Stimulated activated CD4-positive, alpha-beta T cell treated with anti-CD3 and anti-CD28 coated beads, TNF-alpha, amount 100 ng/mL, for 48 hours (primary cell): ENCODE data around the gene KCNH1.

Experiments used
- DNase-seq, 3 donors: peaks; one replicate each; pipeline ENCODE4 v3.0.0-alpha.2; 2020; ENCODE audit warnings: low read depth in 3 of 3

The KCNH1 gene

GRCh38 chr1:211133836-211134669 is at the start of gene KCNH1:
Gene KCNH1 (minus strand): TSS chr1:211134148. CDS start chr1:211133945, 203 bp downstream.
- peak; percentile 61 to 73 (median 69) for DNase-seq

DNA sequence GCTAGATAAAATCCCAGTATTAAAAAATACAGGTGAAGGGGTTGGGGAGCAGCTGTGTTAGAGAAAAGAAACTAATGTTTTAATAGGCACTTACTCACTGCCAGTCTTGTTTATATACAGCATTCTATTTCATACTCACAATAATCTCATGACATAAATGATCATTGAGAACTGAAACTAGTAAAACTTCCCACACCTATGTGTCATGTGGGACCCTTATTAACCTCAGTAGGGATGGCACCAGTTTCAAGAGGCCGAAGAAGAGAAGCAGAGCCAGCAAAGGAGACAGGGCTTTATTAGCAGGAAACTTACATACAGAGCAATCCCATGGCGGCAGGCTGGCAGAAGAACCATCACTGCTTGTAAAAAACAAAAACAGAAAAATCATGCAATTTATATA is 48.8 kb upstream of the KCNH1 start:
- no peak for DNase-seq

DNA sequence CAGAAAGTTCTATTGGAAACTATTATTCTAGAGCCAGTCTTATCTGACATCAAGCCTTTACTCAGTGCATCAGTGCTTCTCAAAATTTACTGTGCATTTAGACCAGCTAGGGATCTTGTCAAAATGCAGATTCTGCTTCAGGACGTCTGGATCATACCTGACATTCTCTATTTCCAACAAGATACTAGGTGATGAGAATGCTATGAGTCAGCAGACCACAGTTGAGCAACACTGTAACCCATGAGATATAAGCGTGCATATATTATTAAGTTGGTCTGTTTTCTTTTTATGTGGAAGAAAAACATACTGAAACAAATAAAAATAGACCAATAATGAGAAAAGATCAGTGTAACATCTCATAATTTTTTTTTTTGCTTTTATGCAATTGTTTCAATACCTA is 40.4 kb upstream of the KCNH1 start:
- no peak for DNase-seq

GRCh38 chr1:211172657-211173056 is 38.7 kb upstream of the KCNH1 start:
- no peak for DNase-seq

GRCh38 chr1:211169353-211169752 is 35.4 kb upstream of the KCNH1 start:
- DNase-seq, result no peak

DNA sequence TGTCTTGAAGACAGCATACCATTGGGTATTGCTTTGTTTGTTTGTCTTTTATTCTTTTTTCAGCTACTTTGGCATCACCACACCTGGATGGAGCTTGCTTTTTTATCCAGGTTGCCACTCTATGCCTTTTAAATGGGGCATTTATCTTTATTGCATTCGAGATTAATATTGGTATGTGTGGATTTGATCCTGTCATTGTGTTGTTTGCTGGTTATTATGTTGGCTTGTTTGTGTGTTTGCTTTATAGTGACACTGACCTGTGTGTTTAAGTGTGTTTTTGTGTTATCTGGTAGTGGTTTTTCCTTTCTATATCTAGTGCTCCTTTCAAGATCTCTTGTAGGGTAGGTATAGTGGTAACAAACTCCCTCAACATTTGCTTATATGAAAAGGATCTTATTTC is 24.9 kb upstream of the KCNH1 start:
- DNase-seq, result no peak

DNA sequence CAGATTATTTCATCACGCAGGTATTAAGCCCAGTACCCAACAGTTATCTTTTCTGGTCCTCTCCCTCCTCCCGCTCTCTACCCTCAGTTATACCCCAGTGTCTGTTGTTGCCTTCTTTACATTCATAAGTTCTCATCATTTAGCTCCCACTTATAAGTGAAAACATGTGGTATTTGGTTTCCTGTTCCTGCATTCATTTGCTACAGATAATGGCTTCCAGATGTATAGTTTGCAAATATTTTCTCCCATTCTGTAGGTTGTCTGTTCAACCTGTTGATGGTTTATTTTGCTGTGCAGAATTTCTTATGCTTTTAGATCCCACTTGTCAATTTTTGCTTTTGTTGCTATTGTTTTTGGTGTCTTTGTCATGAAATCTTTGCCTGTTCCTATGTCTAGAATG is 21.1 kb upstream of the KCNH1 start:
- no peak for DNase-seq

- DNase-seq, result no peak
These were observed 20.0 kb upstream of the KCNH1 start for GRCh38 chr1:211153932-211154331.

DNA sequence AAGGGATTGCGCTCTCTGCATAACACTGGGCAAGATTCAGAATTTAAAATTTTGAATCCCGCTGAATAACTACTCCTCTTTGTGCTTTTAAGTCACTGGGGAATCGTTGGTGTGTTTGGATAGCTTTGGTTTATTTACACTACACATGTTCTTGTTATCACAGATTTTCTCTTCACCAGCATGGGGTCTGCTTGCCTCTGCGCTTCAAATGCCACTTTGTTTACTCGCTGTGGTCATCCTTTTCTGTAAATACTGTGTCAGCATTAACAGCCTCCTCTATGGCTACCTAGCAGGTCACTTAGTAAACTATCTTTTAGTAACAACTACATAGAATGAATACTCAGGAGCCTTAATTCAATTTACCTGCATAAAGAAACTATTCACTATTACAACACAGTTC is 14.4 kb upstream of the KCNH1 start:
- DNase-seq, result no peak

DNA sequence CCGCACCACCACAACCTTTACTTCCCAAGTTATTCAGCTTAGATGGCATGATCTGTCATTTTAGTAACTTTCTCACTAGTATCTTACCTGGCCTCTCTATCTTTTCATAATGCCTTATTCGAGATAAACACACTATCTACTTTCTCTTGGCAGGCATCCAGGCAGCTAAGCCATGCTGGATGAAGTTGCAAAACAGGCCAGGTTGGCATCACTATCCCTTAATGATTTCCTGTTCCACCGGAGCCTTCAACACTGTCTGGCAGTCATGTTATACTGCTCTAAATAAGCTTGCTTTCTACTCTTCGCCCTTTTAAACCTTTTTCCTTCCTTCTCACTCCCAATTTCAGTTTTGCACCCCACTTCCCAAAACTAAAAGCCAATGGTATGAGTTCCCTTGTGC is 12.0 kb upstream of the KCNH1 start:
- DNase-seq, result no peak

DNA sequence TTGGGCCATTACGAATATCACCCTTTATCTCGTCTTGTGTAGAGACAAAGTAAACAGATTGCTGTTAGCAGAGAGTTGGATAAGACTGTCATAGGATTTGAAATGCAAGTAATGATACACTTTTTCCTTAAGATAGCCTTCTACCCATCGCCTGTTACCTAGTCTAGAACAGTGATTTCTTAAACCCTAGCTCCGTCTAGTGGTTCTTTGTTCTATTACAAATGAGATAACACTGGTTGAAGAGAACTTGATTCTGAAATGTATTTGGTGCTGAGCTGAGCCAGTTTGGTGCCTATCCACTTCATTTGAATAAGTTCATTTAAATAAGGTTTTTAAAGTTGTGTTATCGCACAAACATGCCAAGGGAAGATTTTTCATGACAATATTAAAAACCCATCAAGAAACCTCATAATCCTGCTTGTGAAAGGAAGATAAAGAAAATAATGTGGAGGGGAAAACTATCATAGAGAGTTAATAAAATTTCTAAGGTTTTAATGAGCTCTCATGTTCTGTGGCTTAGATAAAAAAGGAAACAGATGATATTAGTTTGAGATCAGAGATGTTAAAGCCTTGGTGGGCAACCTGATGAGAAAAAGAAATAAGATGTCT is 1.5 kb upstream of the KCNH1 start:
- DNase-seq, result no peak

DNA sequence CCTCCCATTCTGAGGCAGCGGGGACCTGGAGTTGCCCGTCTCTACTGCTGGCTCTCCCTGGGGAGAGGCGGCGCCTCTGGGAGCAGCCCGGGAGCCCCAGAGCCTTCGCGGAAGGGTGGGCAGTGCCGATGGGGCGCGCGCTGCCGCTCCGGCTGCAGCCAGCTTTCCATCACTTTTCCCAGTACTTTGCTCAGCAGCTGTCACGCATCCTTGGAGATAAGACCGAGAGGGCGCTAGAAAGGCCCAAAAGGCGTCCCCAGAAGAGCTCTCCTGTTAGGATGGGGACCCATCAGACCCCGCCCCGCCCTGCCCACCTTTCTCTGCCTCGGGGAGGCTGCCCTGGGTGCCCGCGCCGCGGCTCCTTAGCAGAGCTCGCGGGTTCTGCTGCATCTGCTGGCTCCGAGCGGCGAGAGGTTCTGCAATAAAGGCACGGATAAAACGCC is 534 bp downstream of the KCNH1 start:
- peak in 1 of 3 donors; percentile 11 for DNase-seq

DNA sequence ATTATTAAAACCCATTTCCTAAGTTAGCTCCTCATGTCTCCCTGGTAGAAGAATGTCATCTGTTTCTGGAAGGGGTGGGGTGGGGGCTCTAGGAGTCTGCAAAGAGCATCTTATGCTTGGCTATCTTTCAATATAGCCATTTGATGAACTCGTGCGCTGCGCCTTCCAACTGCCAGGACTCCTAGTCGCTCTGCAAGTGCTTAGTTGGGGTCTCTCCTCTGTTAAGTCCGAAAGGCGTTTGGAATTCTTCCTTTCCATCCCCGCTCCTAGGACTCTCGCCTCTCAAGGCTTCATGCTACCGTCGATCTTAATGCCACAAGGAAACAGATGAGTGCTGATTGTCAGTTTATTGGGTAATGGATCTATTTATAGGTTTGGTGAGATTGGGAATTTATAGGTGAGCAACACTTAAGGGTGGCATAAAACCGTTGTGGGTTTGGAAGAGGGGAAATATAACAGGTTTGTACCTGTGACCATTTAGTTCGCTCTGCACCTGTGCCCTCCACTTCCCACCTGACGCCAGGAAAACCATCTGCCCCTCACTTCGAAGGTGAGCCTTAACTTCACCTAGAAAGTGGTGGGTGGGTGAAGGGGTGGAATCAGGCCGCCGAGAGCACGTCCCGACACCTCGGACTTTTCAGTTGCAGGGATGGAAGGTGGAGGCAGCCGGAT is 1.1 kb downstream of the KCNH1 start:
- DNase-seq, result no peak

DNA sequence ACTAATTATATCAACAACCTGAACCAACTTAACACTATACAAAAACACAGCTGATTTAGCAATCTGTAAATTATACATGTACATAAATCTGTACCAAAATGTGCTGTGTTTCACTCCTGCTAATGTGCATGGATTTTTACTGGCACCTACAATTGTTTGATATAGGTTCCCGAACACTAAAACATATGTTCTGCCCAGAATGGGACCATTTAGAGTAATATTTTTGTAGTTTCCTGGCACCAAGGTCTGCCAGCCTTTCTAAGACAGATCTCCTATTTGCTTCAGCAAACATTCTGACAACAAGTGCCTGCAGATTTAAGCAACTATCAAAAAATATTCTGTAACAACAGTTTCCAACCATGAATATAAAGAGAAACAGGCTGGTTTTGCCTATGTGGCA is 4.2 kb downstream of the KCNH1 start:
- no peak for DNase-seq

- DNase-seq, result no peak
These were observed 6.8 kb downstream of the KCNH1 start for GRCh38 chr1:211127166-211127565.

- no peak for DNase-seq
These were observed 7.3 kb downstream of the KCNH1 start for GRCh38 chr1:211126622-211127021.

DNA sequence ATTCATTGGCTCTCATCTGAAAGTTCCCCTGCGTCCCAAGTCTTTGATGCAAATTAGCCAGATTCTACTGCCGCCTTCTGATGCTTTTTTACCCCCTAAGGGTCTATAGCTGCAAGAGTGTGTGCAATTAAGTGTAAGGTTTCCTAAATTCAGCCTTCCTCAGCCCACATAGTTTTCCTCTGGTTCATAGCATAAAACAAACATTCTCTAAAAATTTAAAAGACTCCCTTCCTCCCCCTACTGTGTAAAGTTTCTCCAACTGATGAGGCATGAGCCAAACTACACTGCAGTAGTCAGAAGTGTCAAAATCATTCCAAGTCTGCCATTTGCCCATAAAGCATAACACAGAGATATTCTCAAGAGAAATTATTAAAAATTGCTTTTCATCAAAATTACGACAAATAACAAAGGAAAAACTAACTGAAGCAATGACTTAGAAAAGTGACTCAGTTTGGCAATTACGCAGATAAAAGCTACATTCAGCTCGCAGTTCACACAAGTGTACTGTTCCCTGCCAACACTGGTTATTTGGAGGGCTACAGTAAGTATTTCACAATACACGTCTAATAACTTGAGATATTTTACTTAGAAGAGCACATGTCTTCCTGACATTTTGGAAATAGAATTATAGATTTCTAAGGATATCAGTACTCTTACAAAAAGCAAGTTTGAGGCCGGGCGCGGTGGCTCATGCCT is 15.4 kb downstream of the KCNH1 start:
- no peak for DNase-seq

DNA sequence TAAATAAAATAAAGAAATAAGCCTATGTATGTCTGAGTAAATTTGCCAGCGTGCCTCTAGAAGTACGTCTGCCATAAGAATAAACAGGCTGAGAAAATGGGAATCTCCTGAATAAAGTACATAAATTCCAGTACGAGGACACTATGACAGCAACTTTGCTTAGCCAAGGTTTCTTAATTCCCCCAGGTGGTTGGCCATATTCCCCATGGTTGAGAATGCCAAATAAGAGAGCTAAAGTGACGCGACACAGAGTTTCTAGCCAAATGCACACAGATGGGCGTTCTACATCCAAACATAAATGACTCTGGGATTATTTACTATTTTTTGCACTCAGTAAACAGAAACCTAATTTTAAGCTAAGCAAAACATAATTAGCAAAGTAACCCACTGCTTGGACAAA is 19.5 kb downstream of the KCNH1 start:
- no peak for DNase-seq

DNA sequence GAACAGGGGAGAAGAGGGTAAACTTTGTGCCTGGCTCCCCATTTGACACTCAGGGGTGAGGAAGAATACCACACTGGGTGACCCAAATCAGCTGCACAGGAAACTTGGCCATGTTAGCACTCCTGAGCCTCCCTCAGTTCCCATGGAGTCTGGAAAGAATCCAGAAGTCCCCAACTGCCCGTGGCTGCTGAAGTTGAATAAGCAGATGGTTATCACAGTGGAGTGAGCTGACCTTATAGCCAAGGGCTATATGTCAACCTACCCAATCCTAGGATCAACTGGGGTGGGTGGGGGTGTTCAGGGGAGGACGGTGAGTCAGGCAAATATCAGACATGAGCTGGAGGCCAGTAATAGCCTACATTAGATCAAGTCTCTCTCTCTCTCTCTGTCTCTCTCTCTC is 20.4 kb downstream of the KCNH1 start:
- no peak for DNase-seq

DNA sequence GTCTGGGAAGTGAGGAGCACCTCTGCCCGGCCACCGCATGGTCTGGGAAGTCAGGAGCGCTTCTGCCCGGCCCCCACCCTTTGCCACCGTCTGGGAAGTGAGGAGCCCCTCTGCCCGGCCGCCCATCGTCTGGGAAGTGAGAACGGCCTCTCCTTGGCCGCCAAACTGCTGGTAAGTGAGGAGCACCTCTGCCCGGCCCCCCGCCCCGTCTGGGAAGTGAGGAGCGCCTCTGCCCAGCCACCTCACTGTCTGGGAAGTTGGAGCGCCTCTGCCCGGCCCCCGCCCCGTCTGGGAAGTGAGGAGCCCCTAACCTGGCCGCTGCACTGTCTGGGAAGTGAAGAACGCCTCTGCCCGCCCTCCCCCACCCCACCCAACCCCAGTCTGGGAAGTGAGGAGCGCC is 22.6 kb downstream of the KCNH1 start:
- DNase-seq, result no peak

GRCh38 chr1:211101481-211101880 is 32.5 kb downstream of the KCNH1 start:
- DNase-seq, result no peak

- DNase-seq, result no peak
These were observed 34.6 kb downstream of the KCNH1 start for GRCh38 chr1:211099393-211099792.
